ENCODE results near the gene SMURF1.

Gene SMURF1

DNA sequence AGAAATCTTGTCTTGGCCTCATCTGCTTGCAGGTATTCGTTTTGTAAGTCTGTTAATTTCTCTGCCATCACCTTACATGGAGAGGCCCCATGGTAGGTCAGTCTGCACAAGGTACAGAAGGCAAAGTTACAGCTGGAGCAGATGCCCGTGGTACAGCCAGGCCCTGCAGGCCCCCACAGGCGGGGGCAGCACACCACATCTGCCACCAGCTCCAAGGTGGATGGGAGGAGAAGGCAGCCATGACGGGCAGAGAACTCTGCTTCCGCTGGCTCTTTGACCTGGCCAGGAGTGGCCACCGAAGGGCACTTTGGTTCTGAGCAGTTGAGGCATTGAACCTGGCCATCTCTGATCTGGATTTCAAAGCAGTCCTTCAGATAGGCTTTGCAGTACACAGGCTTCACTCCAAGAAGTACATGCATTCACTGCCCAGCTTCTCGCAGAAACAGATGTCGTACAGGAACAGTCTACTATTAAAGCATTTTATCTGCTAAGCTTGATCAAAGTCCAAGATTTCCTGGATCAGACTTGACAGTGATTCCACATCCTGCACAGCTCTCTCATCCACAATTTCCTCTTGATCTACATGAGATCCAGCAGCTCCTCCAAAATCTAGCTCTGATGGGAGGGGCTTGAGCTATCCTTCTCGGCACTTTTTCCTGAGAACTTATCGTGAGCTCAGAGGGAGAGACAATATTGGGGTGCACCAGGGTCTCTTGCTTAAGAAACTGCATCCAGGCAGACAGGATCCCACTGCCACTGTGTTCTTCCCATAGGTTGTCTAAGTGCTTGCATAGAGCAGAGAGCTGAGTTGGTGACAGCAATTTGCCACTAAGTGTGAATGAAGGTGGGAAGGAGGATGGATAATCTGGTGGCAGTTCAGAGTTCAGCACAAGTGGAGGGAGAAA is 144.8 kb downstream of the SMURF1 start:
- no peak overlapping the region for H3K27ac ChIP-seq (ENCODE audit: low read length)
- no CpG with 5 or more reads among the region's 10 CpGs for WGBS (ENCODE audit: insufficient coverage, insufficient read length)
- H3K4me1 ChIP-seq (ENCODE audit: control insufficient read depth, insufficient read depth, low read length), result no peaks in the 10 kb centered on the region
- no peak for DNase-seq (ENCODE audit: low read depth, low spot score)
- no peaks in the 10 kb centered on the region for H3K27me3 ChIP-seq (ENCODE audit: control insufficient read depth, insufficient read depth, low read length)
- H3K9me3 ChIP-seq (ENCODE audit: control insufficient read depth, insufficient read depth, low read length), result no peaks in the 10 kb centered on the region
- H3K4me3 ChIP-seq (ENCODE audit: low read length), result no peak overlapping the region
- H3K36me3 ChIP-seq (ENCODE audit: control insufficient read depth, insufficient read depth, low read length), result peaks cover 32% of the 10 kb centered on the region

DNA sequence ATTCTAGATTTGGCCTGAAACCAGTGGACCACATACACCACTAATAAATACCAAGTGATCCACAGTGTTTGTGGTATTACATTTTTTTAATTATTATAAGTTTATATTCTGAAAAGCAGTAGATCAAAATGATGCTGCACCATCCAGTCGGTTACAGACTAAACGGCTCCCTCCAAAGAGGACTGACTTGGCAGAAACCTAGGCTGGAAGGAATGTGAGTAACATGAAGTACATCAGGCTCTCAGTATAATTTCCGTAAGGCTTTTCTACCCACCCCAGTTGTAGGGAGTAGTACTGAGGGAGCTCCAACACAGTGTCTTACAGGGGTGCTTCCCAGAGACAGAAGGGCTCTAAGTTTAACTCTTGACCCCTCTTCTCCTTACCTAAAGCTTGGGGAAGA is 146.1 kb downstream of the SMURF1 start:
- H3K27me3 ChIP-seq (ENCODE audit: control insufficient read depth, insufficient read depth, low read length), result no peaks in the 10 kb centered on the region
- WGBS (ENCODE audit: insufficient coverage, insufficient read length), result no CpG with 5 or more reads among the region's 3 CpGs
- H3K27ac ChIP-seq (ENCODE audit: low read length), result no peak overlapping the region
- no peaks in the 10 kb centered on the region for H3K9me3 ChIP-seq (ENCODE audit: control insufficient read depth, insufficient read depth, low read length)
- H3K4me1 ChIP-seq (ENCODE audit: control insufficient read depth, insufficient read depth, low read length), result no peaks in the 10 kb centered on the region
- no peak for DNase-seq (ENCODE audit: low read depth, low spot score)
- H3K36me3 ChIP-seq (ENCODE audit: control insufficient read depth, insufficient read depth, low read length), result peaks cover 32% of the 10 kb centered on the region
- no peak overlapping the region for H3K4me3 ChIP-seq (ENCODE audit: low read length)

DNA sequence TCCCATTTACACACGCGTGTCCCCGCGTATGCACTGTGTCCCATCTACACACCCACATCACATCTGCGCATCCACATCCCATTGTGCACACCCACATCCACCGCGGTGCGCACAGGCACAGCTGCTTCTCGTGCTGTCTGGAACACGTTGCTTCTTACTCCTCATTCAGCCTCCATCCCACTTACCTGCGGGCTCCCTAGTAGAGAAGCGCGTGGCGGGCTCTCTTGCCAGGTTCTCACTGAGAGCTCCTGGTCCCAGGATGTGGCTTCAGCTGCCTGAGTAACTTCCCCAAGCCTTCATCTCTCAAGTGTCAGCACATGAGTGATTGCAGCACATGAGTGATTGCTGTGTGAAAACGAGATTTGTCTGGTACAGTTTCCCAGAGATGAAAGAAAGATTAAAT is 147.8 kb downstream of the SMURF1 start:
- no peak for DNase-seq (ENCODE audit: low read depth, low spot score)
- Histone ChIP-seq H3K4me3 (ENCODE audit: low read length) (no peak overlapping the region), H3K4me1 (ENCODE audit: control insufficient read depth, insufficient read depth, low read length) (no peaks in the 10 kb centered on the region), H3K36me3 (ENCODE audit: control insufficient read depth, insufficient read depth, low read length) (peaks cover 42% of the 10 kb centered on the region), H3K9me3 (ENCODE audit: control insufficient read depth, insufficient read depth, low read length) (no peaks in the 10 kb centered on the region), H3K27ac (ENCODE audit: low read length) (no peak overlapping the region), H3K27me3 (ENCODE audit: control insufficient read depth, insufficient read depth, low read length) (no peaks in the 10 kb centered on the region)
- 100% methylated on average over 5 of the region's 15 CpGs for WGBS (ENCODE audit: insufficient coverage, insufficient read length)

DNA sequence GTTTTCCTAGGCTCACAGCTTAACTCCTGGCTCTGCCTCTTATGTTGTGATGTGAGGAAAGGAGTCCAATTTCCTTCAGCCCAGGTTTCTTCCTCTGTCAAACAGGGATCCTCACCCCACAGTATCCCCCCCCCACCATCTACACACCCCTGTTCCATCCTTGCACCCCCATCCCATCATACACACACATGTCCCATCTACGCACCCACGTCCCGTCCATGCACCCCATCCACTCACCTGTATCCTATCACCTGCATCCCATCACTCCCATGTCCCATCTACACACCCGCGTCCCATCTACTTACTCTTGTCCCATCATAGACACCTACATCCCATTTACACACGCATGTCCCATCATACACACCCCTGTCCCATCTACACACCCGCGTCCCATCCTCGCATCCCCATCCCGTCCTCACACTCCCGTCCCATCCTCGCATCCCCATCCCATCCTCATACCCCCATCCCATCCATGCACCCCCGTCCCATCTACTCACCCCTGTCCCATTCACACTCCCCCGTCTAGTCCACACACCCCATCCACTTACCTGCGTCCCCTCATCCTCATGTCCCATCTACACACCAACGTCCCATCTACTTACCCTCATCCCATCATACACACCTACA is 148.3 kb downstream of the SMURF1 start:
- Histone ChIP-seq H3K4me3 (ENCODE audit: low read length) (no peak overlapping the region), H3K4me1 (ENCODE audit: control insufficient read depth, insufficient read depth, low read length) (no peaks in the 10 kb centered on the region), H3K9me3 (ENCODE audit: control insufficient read depth, insufficient read depth, low read length) (no peaks in the 10 kb centered on the region), H3K27ac (ENCODE audit: low read length) (no peak overlapping the region), H3K27me3 (ENCODE audit: control insufficient read depth, insufficient read depth, low read length) (no peaks in the 10 kb centered on the region), H3K36me3 (ENCODE audit: control insufficient read depth, insufficient read depth, low read length) (peaks cover 46% of the 10 kb centered on the region)
- WGBS (ENCODE audit: insufficient coverage, insufficient read length), result 100% methylated on average over 12 of the region's 16 CpGs
- no peak for DNase-seq (ENCODE audit: low read depth, low spot score)

DNA sequence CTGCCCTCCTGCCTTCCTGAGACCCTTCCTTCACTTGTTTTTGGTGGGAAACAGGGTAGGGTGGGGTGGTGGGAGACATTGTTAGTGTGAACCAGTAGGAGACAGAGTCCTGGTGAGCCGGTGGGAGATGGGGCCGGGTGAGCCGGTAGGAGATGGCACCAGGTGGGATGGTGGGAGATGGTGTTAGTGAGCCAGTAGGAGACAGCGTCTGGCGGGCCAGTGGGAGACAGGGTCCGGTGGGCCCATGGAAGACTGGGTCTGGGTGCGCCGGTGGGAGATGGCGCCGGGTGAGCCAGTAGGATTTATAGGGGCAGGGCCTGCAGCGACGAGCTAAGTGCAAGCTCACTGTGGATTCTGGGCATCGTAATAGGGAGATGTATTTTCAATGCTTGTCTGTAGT is 148.8 kb downstream of the SMURF1 start:
- Histone ChIP-seq H3K4me3 (ENCODE audit: low read length) (no peak overlapping the region), H3K27me3 (ENCODE audit: control insufficient read depth, insufficient read depth, low read length) (no peaks in the 10 kb centered on the region), H3K4me1 (ENCODE audit: control insufficient read depth, insufficient read depth, low read length) (no peaks in the 10 kb centered on the region), H3K36me3 (ENCODE audit: control insufficient read depth, insufficient read depth, low read length) (peaks cover 45% of the 10 kb centered on the region), H3K9me3 (ENCODE audit: control insufficient read depth, insufficient read depth, low read length) (no peaks in the 10 kb centered on the region), H3K27ac (ENCODE audit: low read length) (no peak overlapping the region)
- WGBS (ENCODE audit: insufficient coverage, insufficient read length), result no CpG with 5 or more reads among the region's 13 CpGs
- DNase-seq (ENCODE audit: low read depth, low spot score), result no peak

DNA sequence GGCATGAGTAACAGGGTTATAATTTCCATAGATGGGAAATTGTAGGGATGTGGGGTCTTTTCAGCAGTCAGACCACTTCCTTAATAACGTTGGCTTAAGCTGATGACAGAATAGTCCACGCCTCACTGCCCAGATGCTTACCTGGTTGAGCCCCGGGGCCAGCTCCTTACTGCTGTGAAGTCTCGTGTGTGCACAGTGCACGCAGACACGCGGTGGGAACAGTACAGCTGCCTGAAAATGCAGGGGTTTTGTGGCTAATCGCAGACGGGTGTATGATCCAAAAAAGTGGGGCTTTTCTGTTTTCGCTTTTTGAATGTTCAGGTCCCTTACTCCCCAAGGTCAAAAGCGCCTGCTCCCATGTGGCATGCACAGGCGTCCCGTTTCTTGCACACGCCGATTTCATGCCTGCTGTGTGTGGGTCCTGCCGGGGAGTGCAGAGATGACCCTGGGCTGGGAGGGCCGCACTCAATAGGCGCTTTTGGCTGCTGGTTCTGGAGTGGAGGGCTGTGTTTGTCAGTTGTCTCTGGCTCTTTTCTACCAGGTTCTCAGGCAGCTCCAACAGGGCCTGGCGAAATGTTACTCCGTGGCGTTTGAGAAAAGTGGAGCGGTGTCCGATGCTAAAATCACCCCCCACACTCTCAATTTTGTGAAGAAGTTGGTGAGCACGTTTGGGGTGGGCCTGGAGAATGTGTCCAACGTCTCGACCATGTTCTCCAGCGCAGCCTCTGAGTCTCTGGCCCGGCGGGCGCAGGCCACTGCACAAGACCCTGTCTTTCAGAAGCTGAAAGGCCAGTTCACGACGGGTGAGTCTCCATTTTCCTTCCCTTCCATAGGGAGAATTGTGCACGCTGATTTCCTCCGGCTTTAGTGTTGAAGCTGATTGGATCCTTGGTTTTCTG is 149.6 kb downstream of the SMURF1 start:
- no peaks in the 10 kb centered on the region for H3K4me1 ChIP-seq (ENCODE audit: control insufficient read depth, insufficient read depth, low read length)
- H3K4me3 ChIP-seq (ENCODE audit: low read length), result no peak overlapping the region
- no CpG with 5 or more reads among the region's 34 CpGs for WGBS (ENCODE audit: insufficient coverage, insufficient read length)
- no peak overlapping the region for H3K27ac ChIP-seq (ENCODE audit: low read length)
- H3K36me3 ChIP-seq (ENCODE audit: control insufficient read depth, insufficient read depth, low read length), result peaks cover 47% of the 10 kb centered on the region
- no peaks in the 10 kb centered on the region for H3K27me3 ChIP-seq (ENCODE audit: control insufficient read depth, insufficient read depth, low read length)
- no peak for DNase-seq (ENCODE audit: low read depth, low spot score)
- no peaks in the 10 kb centered on the region for H3K9me3 ChIP-seq (ENCODE audit: control insufficient read depth, insufficient read depth, low read length)

DNA sequence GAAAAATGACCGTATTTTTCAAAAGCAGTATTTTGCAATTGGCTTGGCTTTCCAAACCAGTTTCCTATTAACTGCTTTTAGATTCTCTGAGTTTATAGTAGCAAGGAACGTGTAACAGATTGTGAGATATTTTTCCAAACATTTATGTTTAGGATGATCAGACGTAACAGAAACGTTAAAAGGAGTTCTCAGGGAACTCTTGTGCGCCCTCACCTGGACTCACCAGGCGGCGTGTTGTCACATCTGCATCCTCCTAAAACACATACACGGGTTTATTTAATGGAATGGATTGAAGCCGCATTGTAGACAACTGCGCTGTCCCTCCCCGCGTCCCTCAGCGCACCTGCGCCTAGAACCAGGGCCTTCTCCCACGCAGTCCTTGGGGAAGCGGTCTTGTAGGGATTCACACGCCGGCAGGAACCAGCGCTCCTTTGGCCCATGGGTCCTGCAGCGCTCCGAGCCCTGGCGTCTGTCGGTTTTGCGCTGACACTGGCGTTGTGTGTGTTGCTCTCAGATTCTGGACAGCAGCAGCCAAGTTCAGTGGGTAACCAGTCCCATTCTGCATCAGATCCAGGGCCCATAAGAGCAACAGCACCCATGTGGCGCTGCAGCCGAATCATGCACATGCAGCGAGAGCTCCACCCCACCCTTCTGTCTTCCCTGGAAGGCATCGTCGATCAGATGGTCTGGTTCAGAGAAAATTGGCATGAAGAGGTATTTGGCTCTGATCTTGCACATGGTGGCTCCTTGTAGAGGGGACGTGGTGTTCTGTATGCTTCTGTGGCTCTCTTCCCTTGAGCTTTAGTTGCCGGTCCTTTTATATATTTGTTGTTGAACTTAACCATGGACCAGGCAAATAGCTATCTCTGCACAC is 150.6 kb downstream of the SMURF1 start:
- H3K36me3 ChIP-seq (ENCODE audit: control insufficient read depth, insufficient read depth, low read length), result peaks cover 50% of the 10 kb centered on the region
- H3K4me3 ChIP-seq (ENCODE audit: low read length), result no peak overlapping the region
- no peak for DNase-seq (ENCODE audit: low read depth, low spot score)

DNA sequence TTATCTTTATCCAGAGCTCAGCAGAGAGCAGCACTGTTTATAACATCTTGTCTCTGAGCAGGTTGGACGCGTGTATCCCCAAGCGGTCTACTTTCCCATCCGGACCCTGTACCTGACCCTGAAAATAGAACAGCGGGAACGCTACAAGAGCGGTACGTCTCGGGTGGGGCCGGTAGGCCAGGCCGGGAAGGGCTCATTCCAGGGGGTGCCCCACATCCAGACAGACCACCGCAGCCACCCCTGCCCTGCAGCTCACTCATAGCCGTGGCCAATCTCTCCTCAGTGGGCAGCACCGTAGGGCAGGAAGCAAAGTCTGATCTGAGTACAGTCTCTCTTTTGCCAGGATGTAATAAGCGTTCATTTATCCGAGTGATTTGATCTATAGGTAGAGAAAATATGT is 151.8 kb downstream of the SMURF1 start:
- Histone ChIP-seq H3K27me3 (ENCODE audit: control insufficient read depth, insufficient read depth, low read length) (no peaks in the 10 kb centered on the region), H3K27ac (ENCODE audit: low read length) (no peak overlapping the region), H3K36me3 (ENCODE audit: control insufficient read depth, insufficient read depth, low read length) (peaks cover 50% of the 10 kb centered on the region), H3K4me3 (ENCODE audit: low read length) (no peak overlapping the region), H3K9me3 (ENCODE audit: control insufficient read depth, insufficient read depth, low read length) (no peaks in the 10 kb centered on the region), H3K4me1 (ENCODE audit: control insufficient read depth, insufficient read depth, low read length) (no peaks in the 10 kb centered on the region)
- DNase-seq (ENCODE audit: low read depth, low spot score), result no peak
- WGBS (ENCODE audit: insufficient coverage, insufficient read length), result no CpG with 5 or more reads among the region's 16 CpGs

More for the DNA sequence above, 150.6 kb downstream of the SMURF1 start:
- H3K9me3 ChIP-seq (ENCODE audit: control insufficient read depth, insufficient read depth, low read length), result no peaks in the 10 kb centered on the region
- H3K4me1 ChIP-seq (ENCODE audit: control insufficient read depth, insufficient read depth, low read length), result no peaks in the 10 kb centered on the region
- H3K27ac ChIP-seq (ENCODE audit: low read length), result no peak overlapping the region
- no CpG with 5 or more reads among the region's 32 CpGs for WGBS (ENCODE audit: insufficient coverage, insufficient read length)
- no peaks in the 10 kb centered on the region for H3K27me3 ChIP-seq (ENCODE audit: control insufficient read depth, insufficient read depth, low read length)

DNA sequence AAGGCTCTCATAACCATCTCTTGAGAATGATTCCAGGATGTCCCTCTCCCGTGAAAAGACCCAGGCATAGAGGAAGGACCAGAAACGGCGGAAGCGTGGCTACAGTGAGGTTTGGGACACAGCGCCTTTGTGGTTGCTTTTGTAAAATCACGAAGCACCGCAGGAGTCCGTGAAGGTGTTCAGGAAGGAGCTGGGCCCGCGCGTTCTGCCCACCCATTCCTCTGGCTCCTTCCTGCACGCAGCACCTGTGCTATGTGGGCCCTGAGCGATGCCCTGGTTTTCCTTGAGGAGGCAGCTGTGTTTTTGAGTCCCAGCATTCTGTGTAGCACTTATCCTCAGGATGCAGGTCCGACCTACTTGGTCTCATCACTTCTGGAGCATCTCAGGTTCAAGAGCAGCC is 152.8 kb downstream of the SMURF1 start:
- H3K4me1 ChIP-seq (ENCODE audit: control insufficient read depth, insufficient read depth, low read length), result no peaks in the 10 kb centered on the region
- no peaks in the 10 kb centered on the region for H3K27me3 ChIP-seq (ENCODE audit: control insufficient read depth, insufficient read depth, low read length)
- no peak overlapping the region for H3K4me3 ChIP-seq (ENCODE audit: low read length)
- no CpG with 5 or more reads among the region's 14 CpGs for WGBS (ENCODE audit: insufficient coverage, insufficient read length)
- no peak for DNase-seq (ENCODE audit: low read depth, low spot score)
- H3K27ac ChIP-seq (ENCODE audit: low read length), result no peak overlapping the region
- no peaks in the 10 kb centered on the region for H3K9me3 ChIP-seq (ENCODE audit: control insufficient read depth, insufficient read depth, low read length)
- peaks cover 48% of the 10 kb centered on the region for H3K36me3 ChIP-seq (ENCODE audit: control insufficient read depth, insufficient read depth, low read length)
